Panc1 (cell line): Measurements from ENCODE around the gene POU3F1.

Source experiments
- CTCF ChIP-seq: fragments of 450-650 bp; IDR thresholded peaks from 2 replicates; pipeline ENCODE4 v1.5.1; 2017; ENCODE audit warnings: mild to moderate bottlenecking
- POLR2AphosphoS5 ChIP-seq: IDR thresholded peaks from 2 replicates; pipeline ENCODE4 v1.6.1; 2012; ENCODE audit warnings: mild to moderate bottlenecking, low read depth, low read length, moderate library complexity
- REST ChIP-seq, 2 experiments: IDR thresholded peaks; 2 replicates each; pipeline ENCODE4 v1.6.1; 2011 to 2012; ENCODE audit warnings: low read depth in 2 of 2, control low read depth in 1 of 2, low read length in 1 of 2, mild to moderate bottlenecking in 1 of 2, moderate library complexity in 1 of 2; ENCODE audit not compliant: insufficient read depth in 1 of 2
- SIN3A ChIP-seq: IDR thresholded peaks from 2 replicates; pipeline ENCODE4 v1.6.1; 2012; ENCODE audit warnings: low read depth, mild to moderate bottlenecking, low read length, moderate library complexity, borderline replicate concordance; ENCODE audit not compliant: insufficient read depth
- TCF7L2 ChIP-seq: IDR thresholded peaks from 2 replicates; pipeline ENCODE4 v1.6.1; 2011; ENCODE audit warnings: mild to moderate bottlenecking, low read depth, low read length, inconsistent platforms

GRCh38 chr1:38051079-38051543 is 4.5 kb upstream of the POU3F1 start:
- no peak for TF ChIP-seq REST (IDR thresholded peaks at IDR 0.05; ENCODE audit: insufficient read depth in 1 of 2, low read depth in 2 of 2, low read length in 1 of 2)
- TF ChIP-seq POLR2AphosphoS5: no peak
- no peak for TF ChIP-seq CTCF
- no peak for TF ChIP-seq TCF7L2
- TF ChIP-seq SIN3A: no peak
